ENCODE results near the gene ADGRF5. TPM values are rescaled to one million over a fixed set of nuclear protein-coding genes. Genes with fewer than 3 reads are reported as not detected.

The ADGRF5 gene
- total RNA-seq, 1 donor from 2014 or later = 0.37 TPM

DNA sequence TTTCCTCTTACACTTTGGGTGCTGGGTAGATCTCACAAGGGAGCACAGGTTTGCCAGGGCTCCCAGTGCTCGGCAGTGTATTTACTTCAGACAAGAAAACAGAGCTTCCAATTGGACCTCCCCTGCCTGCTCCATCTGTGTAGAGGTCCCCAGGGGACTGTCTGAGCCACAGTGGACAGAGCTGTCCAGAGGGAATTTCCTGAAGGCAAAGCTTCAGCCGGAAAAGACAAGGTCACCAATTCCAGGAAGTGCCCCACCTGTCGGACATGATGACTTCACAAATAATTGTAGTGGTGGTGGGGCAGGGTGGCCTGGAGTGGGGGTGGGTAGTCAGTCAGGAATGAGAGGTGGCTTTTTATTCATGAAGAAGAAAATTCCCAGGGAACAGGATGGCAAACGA lies 18.6 kb downstream of the ADGRF5 start:
- Mint-ChIP-seq H3K27ac (ENCODE audit: unreplicated experiment) (no peak overlapping the region), H3K9me3 (ENCODE audit: unreplicated experiment) (no peaks in the 10 kb centered on the region), H3K4me3 (ENCODE audit: unreplicated experiment) (no peak overlapping the region), H3K27me3 (ENCODE audit: unreplicated experiment) (no peaks in the 10 kb centered on the region), H3K4me1 (ENCODE audit: low read depth, unreplicated experiment) (peaks cover 4% of the 10 kb centered on the region), H3K36me3 (ENCODE audit: unreplicated experiment) (no peaks in the 10 kb centered on the region)
- TF ChIP-seq, protein P1, sequence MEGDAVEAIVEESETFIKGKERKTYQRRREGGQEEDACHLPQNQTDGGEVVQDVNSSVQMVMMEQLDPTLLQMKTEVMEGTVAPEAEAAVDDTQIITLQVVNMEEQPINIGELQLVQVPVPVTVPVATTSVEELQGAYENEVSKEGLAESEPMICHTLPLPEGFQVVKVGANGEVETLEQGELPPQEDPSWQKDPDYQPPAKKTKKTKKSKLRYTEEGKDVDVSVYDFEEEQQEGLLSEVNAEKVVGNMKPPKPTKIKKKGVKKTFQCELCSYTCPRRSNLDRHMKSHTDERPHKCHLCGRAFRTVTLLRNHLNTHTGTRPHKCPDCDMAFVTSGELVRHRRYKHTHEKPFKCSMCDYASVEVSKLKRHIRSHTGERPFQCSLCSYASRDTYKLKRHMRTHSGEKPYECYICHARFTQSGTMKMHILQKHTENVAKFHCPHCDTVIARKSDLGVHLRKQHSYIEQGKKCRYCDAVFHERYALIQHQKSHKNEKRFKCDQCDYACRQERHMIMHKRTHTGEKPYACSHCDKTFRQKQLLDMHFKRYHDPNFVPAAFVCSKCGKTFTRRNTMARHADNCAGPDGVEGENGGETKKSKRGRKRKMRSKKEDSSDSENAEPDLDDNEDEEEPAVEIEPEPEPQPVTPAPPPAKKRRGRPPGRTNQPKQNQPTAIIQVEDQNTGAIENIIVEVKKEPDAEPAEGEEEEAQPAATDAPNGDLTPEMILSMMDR (IDR thresholded peaks at IDR 0.05; ENCODE audit: partially characterized antibody, unreplicated experiment) = no peak
- DNase-seq = no peak

DNA sequence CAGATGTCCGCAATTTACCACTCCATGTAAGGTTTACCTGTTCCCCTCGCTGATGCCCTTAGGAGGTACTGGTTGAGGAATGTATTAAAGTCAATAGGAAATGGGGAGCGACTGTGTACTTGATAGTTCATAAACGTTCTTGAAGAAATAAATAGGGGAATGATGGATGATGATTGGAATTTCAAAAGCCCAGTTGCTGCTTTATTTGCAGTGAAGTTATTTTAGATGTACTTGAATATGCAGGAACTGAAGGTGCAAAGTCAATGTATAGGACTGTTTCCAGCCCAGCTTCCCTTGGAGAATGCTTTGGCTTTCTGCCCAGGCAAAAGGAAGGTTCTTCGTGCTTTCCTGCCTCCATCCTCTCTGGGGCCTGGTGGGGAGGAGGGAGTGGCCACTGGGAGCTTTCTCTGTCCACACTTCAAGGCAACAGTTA lies 19.8 kb downstream of the ADGRF5 start:
- H3K9me3 Mint-ChIP-seq (ENCODE audit: unreplicated experiment) = no peaks in the 10 kb centered on the region
- H3K4me1 Mint-ChIP-seq (ENCODE audit: low read depth, unreplicated experiment) = peaks cover 4% of the 10 kb centered on the region
- H3K27ac Mint-ChIP-seq (ENCODE audit: unreplicated experiment) = no peak overlapping the region
- DNase-seq = no peak
- no peaks in the 10 kb centered on the region for H3K36me3 Mint-ChIP-seq (ENCODE audit: unreplicated experiment)
- no peak overlapping the region for H3K4me3 Mint-ChIP-seq (ENCODE audit: unreplicated experiment)
- H3K27me3 Mint-ChIP-seq (ENCODE audit: unreplicated experiment) = no peaks in the 10 kb centered on the region
- TF ChIP-seq, protein P1 (IDR thresholded peaks at IDR 0.05; ENCODE audit: partially characterized antibody, unreplicated experiment) = no peak

DNA sequence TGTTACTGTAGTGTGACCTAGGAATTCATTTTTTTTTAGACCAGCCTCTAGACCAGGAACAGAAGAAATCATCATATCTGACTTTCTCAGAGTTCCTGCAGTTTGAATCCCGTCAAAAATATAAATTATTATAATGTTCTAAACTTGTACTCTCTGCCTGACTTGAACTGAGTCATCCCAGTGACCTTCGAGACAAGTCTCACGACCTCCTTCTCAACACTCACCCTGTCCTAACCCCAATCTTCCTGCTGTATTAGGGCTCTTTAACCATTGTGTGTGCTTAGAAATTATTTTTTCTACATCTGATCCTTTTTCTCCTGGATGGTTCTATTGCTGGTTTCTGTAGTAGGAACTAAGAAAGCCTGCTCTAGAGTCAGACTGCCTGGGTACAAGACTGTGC lies 21.5 kb downstream of the ADGRF5 start:
- no peaks in the 10 kb centered on the region for H3K27me3 Mint-ChIP-seq (ENCODE audit: unreplicated experiment)
- DNase-seq = no peak
- no peaks in the 10 kb centered on the region for H3K36me3 Mint-ChIP-seq (ENCODE audit: unreplicated experiment)
- H3K4me1 Mint-ChIP-seq (ENCODE audit: low read depth, unreplicated experiment) = peaks cover 4% of the 10 kb centered on the region
- TF ChIP-seq, protein P1 (IDR thresholded peaks at IDR 0.05; ENCODE audit: partially characterized antibody, unreplicated experiment) = no peak
- H3K9me3 Mint-ChIP-seq (ENCODE audit: unreplicated experiment) = no peaks in the 10 kb centered on the region
- no peak overlapping the region for H3K4me3 Mint-ChIP-seq (ENCODE audit: unreplicated experiment)
- no peak overlapping the region for H3K27ac Mint-ChIP-seq (ENCODE audit: unreplicated experiment)

DNA sequence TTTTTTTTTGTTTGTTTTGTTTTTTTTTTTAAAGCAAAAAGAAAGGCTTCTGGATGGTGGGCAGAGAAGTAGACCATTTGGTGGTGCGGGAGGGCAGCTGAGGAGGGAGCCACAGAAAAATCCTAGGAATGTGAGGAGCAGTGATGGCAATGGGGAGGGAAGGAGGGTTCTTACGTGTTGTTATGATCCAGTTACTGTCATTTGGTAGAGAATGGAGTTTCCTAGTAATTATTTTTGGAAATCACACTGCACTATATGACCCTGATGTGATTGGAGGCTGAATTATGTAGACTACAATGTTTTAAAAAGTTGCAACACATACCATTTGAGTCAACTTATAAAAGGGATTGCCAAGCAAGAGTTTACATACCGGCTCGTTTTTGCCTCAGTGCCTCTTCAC lies 22.1 kb downstream of the ADGRF5 start:
- peaks cover 4% of the 10 kb centered on the region for H3K4me1 Mint-ChIP-seq (ENCODE audit: low read depth, unreplicated experiment)
- no peaks in the 10 kb centered on the region for H3K36me3 Mint-ChIP-seq (ENCODE audit: unreplicated experiment)
- DNase-seq = no peak
- H3K4me3 Mint-ChIP-seq (ENCODE audit: unreplicated experiment) = no peak overlapping the region
- H3K9me3 Mint-ChIP-seq (ENCODE audit: unreplicated experiment) = no peaks in the 10 kb centered on the region
- H3K27me3 Mint-ChIP-seq (ENCODE audit: unreplicated experiment) = no peaks in the 10 kb centered on the region
- no peak overlapping the region for H3K27ac Mint-ChIP-seq (ENCODE audit: unreplicated experiment)
- TF ChIP-seq, protein P1 (IDR thresholded peaks at IDR 0.05; ENCODE audit: partially characterized antibody, unreplicated experiment) = no peak

DNA sequence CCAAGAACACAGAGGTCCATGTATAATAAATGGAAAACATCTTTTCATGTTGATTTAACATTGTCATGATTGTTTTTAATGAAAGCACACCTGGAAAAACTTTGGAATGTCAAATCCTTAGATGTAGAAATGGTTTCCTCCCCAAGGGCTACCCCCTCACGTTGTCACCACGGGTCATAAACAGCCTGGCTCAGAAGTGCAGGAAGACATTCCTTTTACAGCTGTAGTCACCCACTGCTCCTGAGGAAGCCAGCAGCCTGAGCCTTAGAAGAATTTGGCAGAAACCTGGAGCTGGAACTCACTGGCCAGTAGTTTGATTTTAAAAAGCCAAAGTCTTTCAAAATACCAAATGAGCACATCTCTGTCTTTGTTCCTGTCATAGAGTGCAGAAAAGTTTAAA lies 23.7 kb downstream of the ADGRF5 start:
- no peak for DNase-seq
- Mint-ChIP-seq H3K9me3 (ENCODE audit: unreplicated experiment) (no peaks in the 10 kb centered on the region), H3K27ac (ENCODE audit: unreplicated experiment) (no peak overlapping the region), H3K27me3 (ENCODE audit: unreplicated experiment) (no peaks in the 10 kb centered on the region), H3K4me1 (ENCODE audit: low read depth, unreplicated experiment) (peaks cover 3% of the 10 kb centered on the region), H3K36me3 (ENCODE audit: unreplicated experiment) (no peaks in the 10 kb centered on the region), H3K4me3 (ENCODE audit: unreplicated experiment) (no peak overlapping the region)
- TF ChIP-seq, protein P1 (IDR thresholded peaks at IDR 0.05; ENCODE audit: partially characterized antibody, unreplicated experiment) = no peak

Measured in glutamatergic neuron (in vitro differentiated cells).